GM12891 (cell line): ENCODE data around the gene RNF217.
"Not testable (repeated sequence)": the region's sequence is repeated elsewhere in the genome, so short reads cannot be mapped to it uniquely, and the experiment has no call there.

Experiments
- DNase-seq: peaks from one replicate; pipeline ENCODE4 v3.0.0; 2011; ENCODE audit warnings: low spot score; ENCODE audit not compliant: insufficient read length
- FAIRE-seq: peaks from 2 replicates; lab custom pipeline; 2011; peaks lifted over from hg19 to GRCh38; lab: Jason Lieb, UNC
- PAX5 ChIP-seq: IDR thresholded peaks from 2 replicates; pipeline ENCODE4 v1.6.1; 2011; ENCODE audit warnings: low read length, moderate library complexity, mild to moderate bottlenecking; ENCODE audit not compliant: insufficient read depth, severe bottlenecking
- POLR2A ChIP-seq: IDR thresholded peaks from 2 replicates; pipeline ENCODE4 v1.6.1; 2011; ENCODE audit warnings: low read depth, low read length, control low read depth
- POLR2AphosphoS5 ChIP-seq: IDR thresholded peaks from 2 replicates; pipeline ENCODE4 v1.6.1; 2011; ENCODE audit warnings: low read depth, low read length, control low read depth
- POU2F2 ChIP-seq: IDR thresholded peaks from 2 replicates; pipeline ENCODE4 v1.6.1; 2011; ENCODE audit warnings: low read depth, mild to moderate bottlenecking, control low read depth, low read length, moderate library complexity
- SPI1 ChIP-seq: IDR thresholded peaks from 2 replicates; pipeline ENCODE4 v1.6.1; 2011; ENCODE audit warnings: low read depth, low read length, control low read depth
- TAF1 ChIP-seq: IDR thresholded peaks from 2 replicates; pipeline ENCODE4 v1.6.1; 2011; ENCODE audit warnings: low read depth, low read length, control low read depth

RNF217 gene

GRCh38 chr6:125074120-125074519 lies 111.9 kb downstream of the RNF217 start:
- TF ChIP-seq POLR2A = no peak
- no peak for TF ChIP-seq POLR2AphosphoS5
- no peak for TF ChIP-seq POU2F2
- TF ChIP-seq TAF1 = no peak
- TF ChIP-seq SPI1 = no peak
- TF ChIP-seq PAX5 = no peak
- DNase-seq (no peak), FAIRE-seq (no peak)

DNA sequence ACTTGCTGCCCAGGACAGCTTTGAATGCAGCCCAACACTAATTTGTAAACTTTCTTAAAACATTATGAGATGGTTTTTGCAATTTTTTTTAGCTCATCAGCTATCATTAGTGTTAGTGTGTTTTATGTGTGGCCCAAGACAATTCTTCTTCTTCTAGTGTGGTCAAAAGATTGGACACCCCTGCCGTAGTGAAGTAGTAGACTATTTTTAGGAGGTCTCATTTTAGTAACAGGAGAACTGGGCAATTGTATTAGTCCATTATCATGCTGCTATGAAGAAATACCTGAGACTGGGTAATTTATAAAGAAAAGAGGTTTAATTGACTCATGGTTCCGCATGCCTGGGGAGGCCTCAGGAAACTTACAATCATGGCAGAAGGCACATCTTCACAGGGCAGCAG lies 112.8 kb downstream of the RNF217 start:
- not testable (repeated sequence) for FAIRE-seq

DNA sequence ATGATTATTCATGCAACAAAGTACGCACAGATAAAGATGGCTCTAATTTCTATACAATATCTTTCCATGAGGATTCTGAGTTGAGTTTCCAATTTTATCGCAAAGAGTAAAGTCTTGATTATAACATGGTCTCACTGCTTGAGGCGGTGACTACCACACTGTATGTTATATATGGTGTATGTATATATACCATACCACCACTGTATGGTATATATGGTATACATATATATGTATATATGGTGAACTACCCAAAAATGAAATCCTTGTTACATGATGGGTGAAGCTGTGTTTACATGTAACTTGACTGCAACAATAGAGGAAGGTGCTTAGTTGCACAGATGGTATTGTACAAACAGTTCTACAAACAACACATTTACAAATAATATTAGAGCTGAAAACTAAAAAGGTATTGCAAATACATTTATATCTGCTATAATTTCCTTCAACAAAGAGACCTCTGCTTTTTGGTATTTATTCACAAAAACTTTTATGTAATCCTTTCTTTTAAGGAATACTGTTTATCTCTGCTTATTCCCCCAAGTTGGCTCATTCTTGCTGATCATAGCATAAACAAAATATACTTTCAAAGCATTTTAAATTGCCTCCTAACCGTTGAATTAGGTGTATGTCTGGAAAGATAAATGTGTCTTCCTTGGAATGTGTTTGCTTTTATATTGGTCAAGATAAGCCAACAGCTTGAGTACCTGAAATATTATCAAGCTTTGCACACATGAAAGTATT lies 113.7 kb downstream of the RNF217 start:
- DNase-seq (no peak), FAIRE-seq (no peak)
- TF ChIP-seq POLR2A (no peak), POU2F2 (no peak), POLR2AphosphoS5 (no peak), TAF1 (no peak), PAX5 (no peak), SPI1 (no peak)

More for the DNA sequence above, 112.8 kb downstream of the RNF217 start:
- DNase-seq = not testable (repeated sequence)

GRCh38 chr6:125076482-125076742 lies 114.2 kb downstream of the RNF217 start:
- no peak for DNase-seq
- no peak for FAIRE-seq
- TF ChIP-seq PAX5 (no peak), POLR2AphosphoS5 (no peak), POU2F2 (no peak), TAF1 (no peak), SPI1 (no peak), POLR2A (no peak)

GRCh38 chr6:125077453-125077852 lies 115.2 kb downstream of the RNF217 start:
- DNase-seq (no peak), FAIRE-seq (no peak)
- TF ChIP-seq POLR2AphosphoS5 = no peak
- no peak for TF ChIP-seq POLR2A
- TF ChIP-seq PAX5 = no peak
- no peak for TF ChIP-seq SPI1
- no peak for TF ChIP-seq TAF1
- no peak for TF ChIP-seq POU2F2

DNA sequence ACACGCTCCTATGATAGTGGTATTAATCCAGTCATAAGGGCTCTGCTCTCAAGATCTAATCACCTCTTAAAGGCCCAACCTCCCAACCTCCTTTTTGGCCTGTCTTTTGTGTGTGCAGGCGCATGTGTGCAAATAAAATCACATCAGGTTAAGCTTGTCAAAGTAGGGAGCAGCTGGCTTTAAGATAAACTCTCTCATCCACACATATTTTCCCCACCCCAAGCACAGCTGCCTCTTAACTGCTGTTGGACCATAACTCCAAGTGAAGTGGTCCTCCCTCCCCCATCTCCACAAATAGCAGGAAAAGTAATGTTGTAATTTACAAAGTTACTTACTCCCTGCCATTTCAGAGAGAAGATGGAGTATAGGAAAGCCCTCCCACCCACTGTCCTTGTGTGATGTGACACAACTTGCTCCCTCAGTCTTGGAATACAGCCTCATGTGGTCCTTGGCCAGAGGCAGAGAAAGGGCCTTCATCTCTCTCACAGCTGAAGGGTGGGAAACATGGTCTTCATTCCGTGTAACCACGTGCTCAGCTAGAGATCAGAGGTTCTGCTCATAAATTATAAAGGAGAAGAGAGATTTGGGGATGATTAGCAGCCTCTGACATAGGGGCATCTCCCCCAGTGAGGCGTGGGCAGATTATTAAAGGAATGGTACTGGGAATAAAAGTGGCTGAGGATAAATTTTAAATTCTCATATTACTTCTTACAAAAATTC lies 116.5 kb downstream of the RNF217 start:
- DNase-seq (no peak), FAIRE-seq (no peak)
- TF ChIP-seq PAX5 = no peak
- no peak for TF ChIP-seq POLR2AphosphoS5
- TF ChIP-seq SPI1 = no peak
- no peak for TF ChIP-seq POLR2A
- TF ChIP-seq TAF1 = no peak
- TF ChIP-seq POU2F2 = no peak

DNA sequence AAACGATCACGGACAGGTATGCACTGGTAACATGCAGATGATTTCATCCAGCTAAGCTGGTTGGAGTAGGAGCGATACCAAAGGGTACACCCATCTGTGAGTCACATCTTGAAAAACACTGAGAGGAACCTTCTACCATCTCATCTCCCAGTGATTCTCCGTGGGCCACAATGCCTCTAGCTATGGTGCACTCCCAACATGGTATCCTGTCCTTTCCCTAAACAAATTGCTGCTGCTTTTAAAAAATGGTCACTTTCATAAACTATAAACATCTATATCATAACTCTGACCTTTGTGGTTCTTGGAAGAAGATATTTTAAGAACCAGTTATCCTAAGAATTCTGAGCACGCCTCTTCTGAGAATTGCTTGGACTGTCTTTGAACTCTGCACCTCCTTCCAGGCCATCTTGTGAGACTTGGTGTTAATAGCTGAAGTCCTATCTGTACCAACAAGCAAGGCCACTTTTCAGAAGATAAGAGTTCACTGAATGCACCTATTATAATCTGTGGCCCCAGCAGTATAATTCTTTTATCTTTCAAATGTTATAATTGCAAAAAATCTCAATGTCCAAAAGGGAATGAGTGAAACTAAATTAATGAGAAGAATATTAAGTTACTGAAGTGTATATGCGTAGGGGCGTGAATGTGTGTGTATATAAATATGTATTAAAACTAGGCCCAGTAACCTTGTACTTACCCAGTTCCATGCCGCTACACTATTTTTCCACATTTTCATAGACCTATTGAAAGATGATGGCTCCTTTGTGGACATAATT lies 120.9 kb downstream of the RNF217 start:
- FAIRE-seq (no peak), DNase-seq (no peak)
- TF ChIP-seq POU2F2 = no peak

GRCh38 chr6:125083684-125083990 lies 121.4 kb downstream of the RNF217 start:
- FAIRE-seq (no peak), DNase-seq (no peak)
- TF ChIP-seq POU2F2 (no peak), POLR2A (no peak), SPI1 (no peak), PAX5 (no peak), POLR2AphosphoS5 (no peak), TAF1 (no peak)

GRCh38 chr6:125086716-125087115 lies 124.5 kb downstream of the RNF217 start:
- TF ChIP-seq POLR2AphosphoS5 = no peak
- no peak for TF ChIP-seq SPI1
- TF ChIP-seq POLR2A = no peak
- no peak for TF ChIP-seq PAX5
- no peak for TF ChIP-seq POU2F2
- TF ChIP-seq TAF1 = no peak
- FAIRE-seq (no peak), DNase-seq (no peak)

- TF ChIP-seq SPI1 = no peak
- TF ChIP-seq POU2F2 = no peak
- TF ChIP-seq POLR2AphosphoS5 = no peak
- TF ChIP-seq PAX5 = no peak
- TF ChIP-seq POLR2A = no peak
- no peak for TF ChIP-seq TAF1
- no peak for DNase-seq
- no peak for FAIRE-seq
Observed at GRCh38 chr6:125088963-125089362, 126.7 kb downstream of the RNF217 start.
